HG02763 (cell line): ENCODE results near the gene KLF12.

Experiments
- ATAC-seq: cut with Tn5 transposase; IDR thresholded peaks from one replicate; pipeline ENCODE4 v1.9.1; 2021; ENCODE audit warnings: mild to moderate bottlenecking, moderate library complexity; ENCODE audit not compliant: unreplicated experiment

KLF12 gene

GRCh38 chr13:74134221-74134776 is at the start of gene KLF12:
TSS of gene KLF12 (minus strand) at chr13:74134404.
- ATAC-seq, result peak; percentile 63

GRCh38 chr13:74182491-74182890 is 48.3 kb upstream of the KLF12 start:
- no peak for ATAC-seq

GRCh38 chr13:74174810-74175209 is 40.6 kb upstream of the KLF12 start:
- no peak for ATAC-seq

- ATAC-seq, result no peak
Observed at GRCh38 chr13:74173822-74174221, 39.6 kb upstream of the KLF12 start.

GRCh38 chr13:74171641-74172040 is 37.4 kb upstream of the KLF12 start:
- ATAC-seq, result no peak

GRCh38 chr13:74169676-74170075 is 35.5 kb upstream of the KLF12 start:
- no peak for ATAC-seq

GRCh38 chr13:74168263-74168675 is 34.1 kb upstream of the KLF12 start:
- no peak for ATAC-seq

- no peak for ATAC-seq
Observed at GRCh38 chr13:74166261-74167004, 32.2 kb upstream of the KLF12 start.

- ATAC-seq, result no peak
Observed at GRCh38 chr13:74162782-74163181, 28.6 kb upstream of the KLF12 start.

- no peak for ATAC-seq
Observed at GRCh38 chr13:74162135-74162534, 27.9 kb upstream of the KLF12 start.

- ATAC-seq, result no peak
Observed at GRCh38 chr13:74158571-74159352, 24.6 kb upstream of the KLF12 start.

GRCh38 chr13:74158028-74158427 is 23.8 kb upstream of the KLF12 start:
- ATAC-seq, result no peak

- ATAC-seq, result no peak
Observed at GRCh38 chr13:74154981-74155380, 20.8 kb upstream of the KLF12 start.

GRCh38 chr13:74153316-74153715 is 19.1 kb upstream of the KLF12 start:
- ATAC-seq, result no peak

GRCh38 chr13:74151859-74152258 is 17.7 kb upstream of the KLF12 start:
- no peak for ATAC-seq

GRCh38 chr13:74148352-74148751 is 14.1 kb upstream of the KLF12 start:
- no peak for ATAC-seq

- ATAC-seq, result no peak
Observed at GRCh38 chr13:74145249-74145975, 11.2 kb upstream of the KLF12 start.

GRCh38 chr13:74144269-74144668 is 10.1 kb upstream of the KLF12 start:
- ATAC-seq, result no peak

- ATAC-seq, result no peak
Observed at GRCh38 chr13:74142257-74142656, 8.1 kb upstream of the KLF12 start.

GRCh38 chr13:74138241-74138640 is 4.0 kb upstream of the KLF12 start:
- ATAC-seq, result no peak

- no peak for ATAC-seq
Observed at GRCh38 chr13:74136084-74136658, 2.0 kb upstream of the KLF12 start.
